HCT116 (cell line): ENCODE results near the gene CHCHD4. TPM values are rescaled to one million over a fixed set of nuclear protein-coding genes. Genes with fewer than 3 reads are reported as not detected.

Experiments
- ATAC-seq: fragments of 200-7000 bp; cut with Tn5 transposase; 2 replicates; pipeline ENCODE4 v1.9.1; 2020; ENCODE audit warnings: mild to moderate bottlenecking, moderate library complexity
- BruUV-seq: library from RNA; stranded (reverse); fragments of 400-500 nt; replicated peaks from 2 replicates; lab custom pipeline; 2021; lab: Mats Ljungman, UMichigan
- CTCF ChIA-PET: fragments of 300-600 bp; sonication (Branson Sonifier 250); formaldehyde crosslinking; loops from one replicate; lab custom pipeline; 2021; ENCODE audit warnings: antibody characterized with exemption; lab: Charles Lee
- POLR2A ChIA-PET: fragments of 300-600, 350-600 bp; sonication (Branson Sonifier 250); formaldehyde crosslinking; loops from one replicate; lab custom pipeline; 2021; ENCODE audit warnings: antibody characterized with exemption; lab: Charles Lee
- RAD21 ChIA-PET, 2 experiments: fragments of 300-600 bp; sonication (Branson Sonifier 250); formaldehyde crosslinking; loops; one replicate each; lab custom pipeline; 2023; ENCODE audit warnings: low total read pairs in 2 of 2; ENCODE audit not compliant: uncharacterized antibody in 2 of 2, unreplicated experiment in 2 of 2, low non-redundant PET in 1 of 2; lab: Charles Lee
- DNase-seq: peaks from one replicate; pipeline ENCODE4 v3.0.0-alpha.2; 2010; ENCODE audit warnings: low read depth, low spot score
- H2AFZ ChIP-seq: fragments of 200-600 bp; shearing (Covaris generic), sonication (generic); 2 replicates; pipeline ENCODE4 v1.6.1; 2017; ENCODE audit warnings: low read depth, mixed run types, mixed read lengths, antibody characterized with exemption, low read length; ENCODE audit not compliant: poor library complexity, severe bottlenecking
- H3K27ac ChIP-seq: 2 replicates; pipeline ENCODE4 v1.5.1; 2012; ENCODE audit warnings: low read depth, low read length
- H3K27me3 ChIP-seq: fragments of 200-600 bp; sonication (generic); 2 replicates; pipeline ENCODE4 v1.6.1; 2016; ENCODE audit warnings: mixed run types, low read length, mixed read lengths; ENCODE audit not compliant: insufficient read depth
- H3K36me3 ChIP-seq, 2 experiments: fragments of 200-500 bp in 1 of 2; fragments of 200-600 bp in 1 of 2; sonication (Bioruptor generic) in 1 of 2; sonication (generic) in 1 of 2; 2 replicates each; pipeline versions ENCODE4 v1.5.1 to v1.6.1; 2014 to 2016; ENCODE audit warnings: low read length in 2 of 2, inconsistent platforms in 1 of 2, mixed read lengths in 1 of 2, mixed run types in 1 of 2; ENCODE audit not compliant: insufficient read depth in 2 of 2, control insufficient read depth in 1 of 2
- H3K4me1 ChIP-seq, 2 experiments: fragments of 200-600 bp in 1 of 2; sonication (generic) in 1 of 2; 2 replicates each; pipeline versions ENCODE4 v1.5.1 to v1.6.1; 2012 to 2017; ENCODE audit warnings: low read length in 2 of 2, inconsistent platforms in 1 of 2, mild to moderate bottlenecking in 1 of 2, mixed read lengths in 1 of 2, mixed run types in 1 of 2, moderate library complexity in 1 of 2; ENCODE audit not compliant: insufficient read depth in 2 of 2, control insufficient read depth in 1 of 2
- H3K4me2 ChIP-seq: fragments of 200-600 bp; sonication (generic); 2 replicates; pipeline ENCODE4 v1.6.1; 2017; ENCODE audit warnings: mixed run types, low read length, mixed read lengths
- H3K4me3 ChIP-seq, 2 experiments: fragments of 200-600 bp in 1 of 2; sonication (generic) in 1 of 2; replicated peaks in 1 of 2; 2 replicates each; pipeline ENCODE4 v1.5.1; 2011 to 2016; ENCODE audit warnings: low read length in 2 of 2, control low read depth in 1 of 2, low read depth in 1 of 2, mild to moderate bottlenecking in 1 of 2, mixed read lengths in 1 of 2, mixed run types in 1 of 2
- H3K79me2 ChIP-seq: fragments of 200-600 bp; sonication (generic); 2 replicates; pipeline ENCODE4 v1.6.1; 2017; ENCODE audit warnings: mild to moderate bottlenecking, mixed run types, low read length, moderate library complexity, mixed read lengths; ENCODE audit not compliant: insufficient read depth
- H3K9ac ChIP-seq: fragments of 200-600 bp; sonication (generic); 2 replicates; pipeline ENCODE4 v1.6.1; 2016; ENCODE audit warnings: low read length, mixed read lengths
- H3K9me2 ChIP-seq: fragments of 200-600 bp; sonication (generic), shearing (Covaris generic); 2 replicates; pipeline ENCODE4 v1.6.1; 2017; ENCODE audit warnings: mixed run types, mild to moderate bottlenecking, moderate library complexity; ENCODE audit not compliant: insufficient read depth
- H3K9me3 ChIP-seq, 2 experiments: fragments of 200-500 bp in 1 of 2; fragments of 200-600 bp in 1 of 2; sonication (Bioruptor generic) in 1 of 2; sonication (generic) in 1 of 2; 2 replicates each; pipeline ENCODE4 v1.6.1; 2014 to 2017; ENCODE audit warnings: low read length in 2 of 2, mixed read lengths in 2 of 2, inconsistent platforms in 1 of 2, low read depth in 1 of 2, mild to moderate bottlenecking in 1 of 2, mixed run types in 1 of 2, moderate library complexity in 1 of 2; ENCODE audit not compliant: control insufficient read depth in 1 of 2, insufficient read depth in 1 of 2
- H4K20me1 ChIP-seq: fragments of 200-600 bp; sonication (generic), shearing (Covaris generic); 2 replicates; pipeline ENCODE4 v1.6.1; 2017; ENCODE audit warnings: mixed run types, mild to moderate bottlenecking, moderate library complexity; ENCODE audit not compliant: insufficient read depth
- EGR1 ChIP-seq: IDR thresholded peaks from 2 replicates; pipeline ENCODE4 v1.6.1; 2012; ENCODE audit warnings: low read depth
- ELF1 ChIP-seq: IDR thresholded peaks from 2 replicates; pipeline ENCODE4 v1.6.1; 2012; ENCODE audit warnings: low read depth, borderline replicate concordance
- EZH2phosphoT487 ChIP-seq: fragments of 200-600 bp; IDR thresholded peaks from 2 replicates; pipeline ENCODE4 v1.6.1; 2018; ENCODE audit warnings: antibody characterized with exemption, borderline replicate concordance
- JUND ChIP-seq: IDR thresholded peaks from 2 replicates; pipeline ENCODE4 v1.6.1; 2012
- POLR2A ChIP-seq: IDR thresholded peaks from 2 replicates; pipeline ENCODE4 v1.7.0; 2011; ENCODE audit warnings: borderline replicate concordance; ENCODE audit not compliant: insufficient read depth, insufficient read length; ENCODE audit errors: extremely low read depth
- POLR2AphosphoS5 ChIP-seq: IDR thresholded peaks from 2 replicates; pipeline ENCODE4 v1.6.1; 2011; ENCODE audit warnings: mild to moderate bottlenecking, low read depth, low read length, moderate library complexity
- SIN3A ChIP-seq: IDR thresholded peaks from 2 replicates; pipeline ENCODE4 v1.6.1; 2012; ENCODE audit warnings: low read depth
- SRF ChIP-seq: IDR thresholded peaks from 2 replicates; pipeline ENCODE4 v1.6.1; 2012; ENCODE audit warnings: low read depth
- intact Hi-C: fragments of 100-400 bp; cut with micrococcal nuclease; formaldehyde crosslinking; loops from 2 replicates; pipeline ENCODE4 v1.10.0; 2022
- total RNA-seq: library from RNA; stranded (reverse); gene quantifications from one replicate; pipeline ENCODE4 v1.2.1, GENCODE V29; 2021; ENCODE audit not compliant: unreplicated experiment
- TF ChIP-seq, protein P1 (sequence below), 3 experiments: fragments of 200-600 bp in 1 of 3; sonication (generic) in 1 of 3; IDR thresholded peaks in 2 of 3; conservative IDR thresholded peaks in 1 of 3; 2 replicates each; pipeline ENCODE4 v1.5.1; 2012 to 2017; ENCODE audit warnings: low read depth in 2 of 3, low read length in 2 of 3, antibody characterized with exemption in 1 of 3, borderline replicate concordance in 1 of 3, control low read depth in 1 of 3, mild to moderate bottlenecking in 1 of 3, mixed read lengths in 1 of 3, mixed run types in 1 of 3, moderate library complexity in 1 of 3; ENCODE audit not compliant: insufficient read depth in 1 of 3
- TF ChIP-seq, protein P2 (sequence below): IDR thresholded peaks from 2 replicates; pipeline ENCODE4 v1.6.1; 2012

CHCHD4 gene
- total RNA-seq, 1 experiment from 2014 or later: 24.6 TPM

DNA sequence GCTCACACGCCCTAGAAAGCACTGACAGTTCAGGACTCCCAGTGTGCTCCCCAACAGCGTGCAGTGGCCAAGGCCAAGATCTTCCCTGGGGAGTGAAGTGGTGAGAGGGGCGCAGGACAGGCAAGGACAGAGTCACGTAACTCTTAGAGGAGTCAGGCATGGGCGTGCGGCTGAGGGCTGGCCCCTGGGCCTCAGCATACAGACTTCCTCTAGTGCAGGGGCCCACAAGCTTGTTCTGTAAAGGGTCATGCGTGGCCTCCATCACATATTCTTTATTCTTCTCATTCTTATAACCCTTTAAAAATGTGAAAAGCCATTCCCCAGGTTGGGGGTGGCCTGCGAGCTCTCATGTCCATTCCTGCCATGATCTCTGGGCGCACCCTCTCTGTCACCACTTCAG is 25.4 kb upstream of the CHCHD4 start:
- BruUV-seq: no TSS peak
- Histone ChIP-seq H3K36me3 (peaks cover 6 to 16% of the 10 kb centered on the region in 2 experiments; a peak in 2 of 4 replicates), H3K9ac (no peak overlapping the region), H3K4me2 (no peak overlapping the region), H3K9me2 (no peaks in the 10 kb centered on the region), H3K4me3 (no peak overlapping the region), H3K4me1 (peaks cover 5 to 7% of the 10 kb centered on the region in 2 experiments), H3K27ac (no peak overlapping the region), H3K79me2 (no peaks in the 10 kb centered on the region), H3K27me3 (no peaks in the 10 kb centered on the region), H2AFZ (no peak overlapping the region), H3K9me3 (no peaks in the 10 kb centered on the region), H4K20me1 (no peaks in the 10 kb centered on the region)
- intact Hi-C loops: no loop called here
- ChIA-PET POLR2A (no interaction called here), RAD21 (no interaction called here), CTCF (no interaction called here)
- TF ChIP-seq EGR1: no peak
- no peak for TF ChIP-seq JUND
- no peak for TF ChIP-seq POLR2AphosphoS5
- TF ChIP-seq, protein P1, sequence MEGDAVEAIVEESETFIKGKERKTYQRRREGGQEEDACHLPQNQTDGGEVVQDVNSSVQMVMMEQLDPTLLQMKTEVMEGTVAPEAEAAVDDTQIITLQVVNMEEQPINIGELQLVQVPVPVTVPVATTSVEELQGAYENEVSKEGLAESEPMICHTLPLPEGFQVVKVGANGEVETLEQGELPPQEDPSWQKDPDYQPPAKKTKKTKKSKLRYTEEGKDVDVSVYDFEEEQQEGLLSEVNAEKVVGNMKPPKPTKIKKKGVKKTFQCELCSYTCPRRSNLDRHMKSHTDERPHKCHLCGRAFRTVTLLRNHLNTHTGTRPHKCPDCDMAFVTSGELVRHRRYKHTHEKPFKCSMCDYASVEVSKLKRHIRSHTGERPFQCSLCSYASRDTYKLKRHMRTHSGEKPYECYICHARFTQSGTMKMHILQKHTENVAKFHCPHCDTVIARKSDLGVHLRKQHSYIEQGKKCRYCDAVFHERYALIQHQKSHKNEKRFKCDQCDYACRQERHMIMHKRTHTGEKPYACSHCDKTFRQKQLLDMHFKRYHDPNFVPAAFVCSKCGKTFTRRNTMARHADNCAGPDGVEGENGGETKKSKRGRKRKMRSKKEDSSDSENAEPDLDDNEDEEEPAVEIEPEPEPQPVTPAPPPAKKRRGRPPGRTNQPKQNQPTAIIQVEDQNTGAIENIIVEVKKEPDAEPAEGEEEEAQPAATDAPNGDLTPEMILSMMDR (IDR thresholded peaks at IDR 0.05 in 2 of 3, conservative IDR thresholded peaks at IDR 0.05 in 1 of 3; ENCODE audit: borderline replicate concordance in 1 of 3, insufficient read depth in 1 of 3, low read depth in 2 of 3, low read length in 2 of 3): no peak
- TF ChIP-seq EZH2phosphoT487: no peak
- TF ChIP-seq ELF1: no peak
- TF ChIP-seq POLR2A: no peak
- TF ChIP-seq SIN3A: no peak
- TF ChIP-seq, protein P2, sequence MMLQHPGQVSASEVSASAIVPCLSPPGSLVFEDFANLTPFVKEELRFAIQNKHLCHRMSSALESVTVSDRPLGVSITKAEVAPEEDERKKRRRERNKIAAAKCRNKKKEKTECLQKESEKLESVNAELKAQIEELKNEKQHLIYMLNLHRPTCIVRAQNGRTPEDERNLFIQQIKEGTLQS: no peak
- no peak for TF ChIP-seq SRF
- no peak for ATAC-seq
- DNase-seq: no peak
